Right lobe of liver (tissue), 6 donors: Measurements from ENCODE around the gene GPC2. TPM values are rescaled to one million over a fixed set of nuclear protein-coding genes. Genes with fewer than 3 reads are reported as not detected.
"Not testable (repeated sequence)": the region's sequence is repeated elsewhere in the genome, so short reads cannot be mapped to it uniquely, and the experiment has no call there.

Experiments
- ATAC-seq, 4 donors: fragments of 200-7000 bp; cut with Tn5 transposase; one replicate each; pipeline ENCODE4 v1.9.1; 2020; ENCODE audit warnings: mild to moderate bottlenecking in 4 of 4, moderate library complexity in 4 of 4
- DNase-seq, 3 donors: peaks; one replicate each; pipeline ENCODE4 v3.0.0-alpha.2; 2020
- H3K27ac ChIP-seq, 3 donors: fragments of 200-600 bp; one replicate each; pipeline ENCODE4 v1.8.0; 2022
- H3K27me3 ChIP-seq, 2 donors: fragments of 200-600 bp; one replicate each; pipeline ENCODE4 v1.8.0; 2022
- H3K36me3 ChIP-seq, 4 donors: fragments of 200-600 bp; sonication (generic) in 1 of 4; one replicate each; pipeline versions ENCODE4 v1.5.1 to v1.8.0; 2017 to 2022; ENCODE audit warnings: control low read depth in 1 of 4
- H3K4me1 ChIP-seq, 4 donors: fragments of 200-600 bp; sonication (generic) in 1 of 4; one replicate each; pipeline versions ENCODE4 v1.5.1 to v1.8.0; 2017 to 2022; ENCODE audit warnings: control low read depth in 1 of 4
- H3K4me3 ChIP-seq, 3 donors: fragments of 200-600 bp; one replicate each; pipeline ENCODE4 v1.8.0; 2022
- H3K9me3 ChIP-seq, 4 donors: fragments of 200-600 bp; sonication (generic) in 1 of 4; one replicate each; pipeline versions ENCODE4 v1.5.1 to v1.8.0; 2017 to 2022; ENCODE audit warnings: control low read depth in 1 of 4
- CTCF ChIP-seq, 4 donors: fragments of 200-600 bp in 3 of 4; fragments of 450-650 bp in 1 of 4; IDR thresholded peaks; one replicate each; pipeline versions ENCODE4 v1.5.1 to v1.8.0; 2016 to 2022; ENCODE audit warnings: antibody characterized with exemption in 4 of 4, mild to moderate bottlenecking in 2 of 4
- POLR2A ChIP-seq: fragments of 450-650 bp; IDR thresholded peaks from one replicate; pipeline ENCODE4 v1.6.1; 2017; ENCODE audit warnings: antibody characterized with exemption, mild to moderate bottlenecking
- WGBS: methylation state at CpG from one replicate; pipeline ENCODE4 v1.1.6; 2018; ENCODE audit warnings: low coverage, low lambda C conversion rate; ENCODE audit not compliant: insufficient coverage; ENCODE audit errors: missing lambda C conversion rate; 5-methylcytosine and 5-hydroxymethylcytosine counted together
- intact Hi-C, 2 donors: fragments of 100-400 bp; cut with DNase I; formaldehyde crosslinking; loops; one replicate each; pipeline versions ENCODE4 v1.11.2 to v1.14.1; 2022
- total RNA-seq, 6 experiments: library from RNA; depleted of rRNA in 2 of 6; stranded (reverse); fragments of >200 nt in 2 of 6; fragmentation: NEBNext Ultra II Directional in 3 of 6; extraction: Animal tissue kit (Norgen Biotek cat#: 25700) in 3 of 6; gene quantifications; one replicate each; pipeline versions ENCODE4 v1.1.0 to v1.2.4, GENCODE V29; 2016 to 2023
- donor health status: DM: no; HTN: yes; CAD: no.
- donor health status: DM: no; HTN: no; CAD: no.
- donor health status: DM: no; HTN: no; CAD: no.
- donor health status: DM: no; HTN: yes; CAD: no.
- donor health status: DM: no; HTN: yes; CAD: no.

GPC2 gene
- total RNA-seq, 6 experiments from 2014 or later = 0.35 to 0.40 TPM; not detected in 4

- H3K9me3 ChIP-seq = no peaks in the 10 kb centered on the region
- intact Hi-C loops = no loop called here
- DNase-seq (no peak), ATAC-seq (no peak)
- TF ChIP-seq CTCF (IDR thresholded peaks at IDR 0.05) (no peak), POLR2A (no peak)
- no peaks in the 10 kb centered on the region for H3K4me1 ChIP-seq
- H3K36me3 ChIP-seq = no peaks in the 10 kb centered on the region
- WGBS = 82% methylated on average over 4 of the region's 10 CpGs
- H3K27me3 ChIP-seq = no peaks in the 10 kb centered on the region
- no peak overlapping the region for H3K4me3 ChIP-seq
- H3K27ac ChIP-seq = no peak overlapping the region
Observed at GRCh38 chr7:100219271-100219737, 42.1 kb upstream of the GPC2 start.

GRCh38 chr7:100217934-100218333, 40.8 kb upstream of the GPC2 start:
- H3K27me3 ChIP-seq, intact Hi-C loops, H3K4me1 ChIP-seq, H3K27ac ChIP-seq, H3K4me3 ChIP-seq, H3K9me3 ChIP-seq, H3K36me3 ChIP-seq: not testable (repeated sequence)
- peak; percentile 33 to 66 (median 55) for TF ChIP-seq CTCF (IDR thresholded peaks at IDR 0.05)
- ATAC-seq (peak in 2 of 4 donors; percentile 17 to 40), DNase-seq (peak; percentile 84 to 89 (median 88))
- WGBS = 0% methylated on average over 1 of the region's 5 CpGs

GRCh38 chr7:100215895-100216294, 38.7 kb upstream of the GPC2 start:
- 23% methylated on average over 6 of the region's 6 CpGs for WGBS
- Histone ChIP-seq H3K27ac (no peak overlapping the region), H3K4me3 (no peak overlapping the region), H3K27me3 (no peaks in the 10 kb centered on the region), H3K9me3 (no peaks in the 10 kb centered on the region), H3K4me1 (peaks cover 0 to 26% (median 6%) of the 10 kb centered on the region in 4 donors), H3K36me3 (no peaks in the 10 kb centered on the region)
- ATAC-seq = peak; percentile 66 to 74 (median 70)
- TF ChIP-seq CTCF (IDR thresholded peaks at IDR 0.05) = no peak
- no peak for TF ChIP-seq POLR2A
- intact Hi-C loops = no loop called here
- DNase-seq = peak; percentile 60 to 86 (median 85)

- H3K9me3 ChIP-seq, intact Hi-C loops, H3K27me3 ChIP-seq, ATAC-seq, H3K27ac ChIP-seq, H3K4me3 ChIP-seq, H3K36me3 ChIP-seq, DNase-seq: not testable (repeated sequence)
- H3K4me1 ChIP-seq = peaks cover 0 to 27% (median 6%) of the 10 kb centered on the region in 4 donors
- 76% methylated on average over 4 of the region's 5 CpGs for WGBS
Observed at GRCh38 chr7:100214356-100214755, 37.2 kb upstream of the GPC2 start.

GRCh38 chr7:100213672-100214071, 36.5 kb upstream of the GPC2 start:
- no peaks in the 10 kb centered on the region for H3K27me3 ChIP-seq
- DNase-seq (no peak), ATAC-seq (no peak)
- WGBS = 74% methylated on average over 3 of the region's 6 CpGs
- no peaks in the 10 kb centered on the region for H3K36me3 ChIP-seq
- no peak for TF ChIP-seq POLR2A
- TF ChIP-seq CTCF (IDR thresholded peaks at IDR 0.05) = no peak
- H3K9me3 ChIP-seq = no peaks in the 10 kb centered on the region
- intact Hi-C loops = no loop called here
- no peak overlapping the region for H3K4me3 ChIP-seq
- H3K4me1 ChIP-seq = peaks cover 0 to 30% (median 8%) of the 10 kb centered on the region in 4 donors
- H3K27ac ChIP-seq = peak overlapping the region in 2 of 3 donors; percentile 26 to 27
